ENCODE results near the gene NSMCE4A.

DNA sequence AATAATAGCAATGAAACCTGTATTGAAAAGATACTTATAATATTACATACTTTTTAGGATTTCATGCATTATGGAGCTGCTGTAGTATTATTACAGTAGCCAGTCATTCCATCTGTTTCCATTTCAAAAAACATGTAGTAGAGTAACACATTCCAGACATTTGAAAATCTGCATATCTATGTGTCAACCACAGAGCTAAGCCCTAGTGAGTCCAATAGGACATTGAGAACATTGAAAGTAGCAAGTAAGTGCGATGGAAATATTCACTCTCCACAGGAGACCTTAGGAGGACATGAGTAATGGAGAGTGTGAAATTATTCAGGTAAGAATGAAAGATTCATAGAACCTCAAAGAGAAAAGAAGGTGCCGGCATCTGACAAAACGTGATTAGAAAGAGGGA lies 15.3 kb downstream of the NSMCE4A start:
- TF ChIP-seq PATZ1 (CRISPR knock-in tag; IDR thresholded peaks at IDR 0.05; ENCODE audit: borderline replicate concordance) (no peak), ARNTL (CRISPR knock-in tag; IDR thresholded peaks at IDR 0.05; ENCODE audit: borderline replicate concordance, low read depth) (no peak), RARB (CRISPR knock-in tag; IDR thresholded peaks at IDR 0.05) (no peak), ZNF8 (CRISPR knock-in tag; IDR thresholded peaks at IDR 0.05) (no peak), BACH2 (CRISPR knock-in tag; IDR thresholded peaks at IDR 0.05; ENCODE audit: borderline replicate concordance) (no peak), ZC3H10 (CRISPR knock-in tag; IDR thresholded peaks at IDR 0.05) (no peak), CSRNP3 (CRISPR knock-in tag; IDR thresholded peaks at IDR 0.05) (no peak), SNAI2 (CRISPR knock-in tag; IDR thresholded peaks at IDR 0.05) (no peak)
